ENCODE results near the gene GPN3.
"Not testable (repeated sequence)": the region's sequence is repeated elsewhere in the genome, so short reads cannot be mapped to it uniquely, and the experiment has no call there.

The GPN3 gene

GRCh38 chr12:110501752-110502738, 34.0 kb upstream of the GPN3 start, which contains the start of the genes RAD9B and VPS29:
RAD9B (plus strand) TSS chr12:110502331; CDS start chr12:110502338, 7 bp downstream.
VPS29 (minus strand) TSS chr12:110502111; CDS start chr12:110502051, 60 bp downstream.
- peak; percentile 95 for DNase-seq (ENCODE audit: extremely low read depth, low read depth)
- TF ChIP-seq CTCF (IDR thresholded peaks at IDR 0.05; ENCODE audit: low read depth, low read length) = no peak

- no peak for TF ChIP-seq CTCF (IDR thresholded peaks at IDR 0.05; ENCODE audit: low read depth, low read length)
- no peak for DNase-seq (ENCODE audit: extremely low read depth, low read depth)
Measured at GRCh38 chr12:110501399-110501751, 33.3 kb upstream of the GPN3 start.

- TF ChIP-seq CTCF (IDR thresholded peaks at IDR 0.05; ENCODE audit: low read depth, low read length) = no peak
- DNase-seq (ENCODE audit: extremely low read depth, low read depth) = no peak
Measured at GRCh38 chr12:110498984-110499706, 31.1 kb upstream of the GPN3 start.

GRCh38 chr12:110475426-110475825, 7.4 kb upstream of the GPN3 start:
- no peak for DNase-seq (ENCODE audit: extremely low read depth, low read depth)
- no peak for TF ChIP-seq CTCF (IDR thresholded peaks at IDR 0.05; ENCODE audit: low read depth, low read length)

GRCh38 chr12:110467847-110468213, 227 bp downstream of the GPN3 start:
- no peak for DNase-seq (ENCODE audit: extremely low read depth, low read depth)
- no peak for TF ChIP-seq CTCF (IDR thresholded peaks at IDR 0.05; ENCODE audit: low read depth, low read length)

GRCh38 chr12:110466791-110467190, 1.3 kb downstream of the GPN3 start:
- TF ChIP-seq CTCF (IDR thresholded peaks at IDR 0.05; ENCODE audit: low read depth, low read length) = no peak
- DNase-seq (ENCODE audit: extremely low read depth, low read depth) = no peak

GRCh38 chr12:110465765-110466164, 2.3 kb downstream of the GPN3 start:
- DNase-seq (ENCODE audit: extremely low read depth, low read depth) = not testable (repeated sequence)
